Measurements from ENCODE around the gene WDR19. TPM values are rescaled to one million over a fixed set of nuclear protein-coding genes. Genes with fewer than 3 reads are reported as not detected.

Gene WDR19
- total and polyA plus RNA-seq, 2 donors (not counting 3 experiments of a cell fraction or from before 2014, with no cell fraction given), result 27.1 to 28.2 TPM

DNA sequence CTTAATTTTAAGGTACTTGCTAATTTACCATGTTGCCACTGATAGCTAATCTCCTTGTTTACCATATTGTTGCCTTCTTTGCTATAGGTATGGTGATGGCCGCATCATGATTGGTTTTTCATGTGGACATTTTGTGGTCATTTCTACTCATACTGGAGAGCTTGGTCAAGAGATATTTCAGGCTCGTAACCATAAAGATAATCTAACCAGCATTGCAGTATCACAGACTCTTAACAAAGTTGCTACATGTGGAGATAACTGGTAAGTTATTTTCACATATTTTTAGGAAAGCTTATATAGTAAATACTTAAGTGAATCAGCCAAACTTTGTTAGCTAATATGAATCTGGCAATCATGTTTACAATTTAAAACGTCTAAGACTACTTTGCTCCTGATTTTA, 23.1 kb downstream of the WDR19 start:
- no TSS peak for BruUV-seq (replicated peaks)
- Histone ChIP-seq H3K9ac (replicated peaks; ENCODE audit: extremely low read depth, insufficient read depth, low read length) (no peak overlapping the region), H3K79me2 (ENCODE audit: control insufficient read depth, insufficient read depth, low read length) (no peaks in the 10 kb centered on the region), H3K27me3 (ENCODE audit: control insufficient read depth in 2 of 2, insufficient read depth in 2 of 2, low read length in 2 of 2) (no peaks in the 10 kb centered on the region), H3K27ac (ENCODE audit: insufficient read depth, low read depth, low read length) (no peak overlapping the region), H2AFZ (ENCODE audit: low read depth, low read length) (no peak overlapping the region), H3K4me2 (ENCODE audit: insufficient read depth, low read length) (no peak overlapping the region), H3K4me3 (replicated peaks in 1 of 3; ENCODE audit: insufficient read depth in 1 of 3, low read depth in 1 of 3, low read length in 3 of 3) (no peak overlapping the region), H3K9me1 (replicated peaks; ENCODE audit: control insufficient read depth, extremely low read depth, insufficient read depth, low read length) (no peaks in the 10 kb centered on the region), H3K9me3 (replicated peaks; ENCODE audit: control insufficient read depth, insufficient read depth, low read length) (no peaks in the 10 kb centered on the region), H3K36me3 (ENCODE audit: control insufficient read depth in 2 of 2, extremely low read depth in 1 of 2, insufficient read depth in 2 of 2, low read length in 2 of 2) (peaks cover 2 to 3% of the 10 kb centered on the region in 2 experiments), H3K4me1 (ENCODE audit: control insufficient read depth, extremely low read depth, insufficient read depth, low read length) (no peaks in the 10 kb centered on the region), H4K20me1 (replicated peaks; ENCODE audit: control insufficient read depth, extremely low read depth, insufficient read depth, low read length) (no peaks in the 10 kb centered on the region)
- DNase-seq (ENCODE audit: low read depth, low spot score), result no peak
- dilution Hi-C loops (cut with MboI; ENCODE audit: extremely low pct_ligation_motif_present, low sequenced_read_pairs) (no loop called here), intact Hi-C loops (cut with micrococcal nuclease) (no loop called here)
- no peak for FAIRE-seq
- ChIA-PET POLR2A (no interaction called here), CTCF (no interaction called here)
- no peak for TF ChIP-seq POLR2A (IDR thresholded peaks at IDR 0.05; ENCODE audit: low read depth, low read length)
- TF ChIP-seq EZH2 (IDR thresholded peaks at IDR 0.05; ENCODE audit: borderline replicate concordance, low read depth, low read length, severe bottlenecking), result no peak
- TF ChIP-seq, protein P1, sequence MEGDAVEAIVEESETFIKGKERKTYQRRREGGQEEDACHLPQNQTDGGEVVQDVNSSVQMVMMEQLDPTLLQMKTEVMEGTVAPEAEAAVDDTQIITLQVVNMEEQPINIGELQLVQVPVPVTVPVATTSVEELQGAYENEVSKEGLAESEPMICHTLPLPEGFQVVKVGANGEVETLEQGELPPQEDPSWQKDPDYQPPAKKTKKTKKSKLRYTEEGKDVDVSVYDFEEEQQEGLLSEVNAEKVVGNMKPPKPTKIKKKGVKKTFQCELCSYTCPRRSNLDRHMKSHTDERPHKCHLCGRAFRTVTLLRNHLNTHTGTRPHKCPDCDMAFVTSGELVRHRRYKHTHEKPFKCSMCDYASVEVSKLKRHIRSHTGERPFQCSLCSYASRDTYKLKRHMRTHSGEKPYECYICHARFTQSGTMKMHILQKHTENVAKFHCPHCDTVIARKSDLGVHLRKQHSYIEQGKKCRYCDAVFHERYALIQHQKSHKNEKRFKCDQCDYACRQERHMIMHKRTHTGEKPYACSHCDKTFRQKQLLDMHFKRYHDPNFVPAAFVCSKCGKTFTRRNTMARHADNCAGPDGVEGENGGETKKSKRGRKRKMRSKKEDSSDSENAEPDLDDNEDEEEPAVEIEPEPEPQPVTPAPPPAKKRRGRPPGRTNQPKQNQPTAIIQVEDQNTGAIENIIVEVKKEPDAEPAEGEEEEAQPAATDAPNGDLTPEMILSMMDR (IDR thresholded peaks at IDR 0.05; ENCODE audit: extremely low read depth in 1 of 2, insufficient read depth in 1 of 2, low read depth in 1 of 2, low read length in 2 of 2), result no peak
- TF ChIP-seq MYC (IDR thresholded peaks at IDR 0.05; ENCODE audit: low read depth, low read length), result no peak
- no peak for TF ChIP-seq FOS (IDR thresholded peaks at IDR 0.05; ENCODE audit: borderline replicate concordance, insufficient read depth, low read length)
- no peak for TF ChIP-seq GATA2 (IDR thresholded peaks at IDR 0.05; ENCODE audit: insufficient read depth, insufficient read length, low read depth, low read length)
- TF ChIP-seq, protein P2, sequence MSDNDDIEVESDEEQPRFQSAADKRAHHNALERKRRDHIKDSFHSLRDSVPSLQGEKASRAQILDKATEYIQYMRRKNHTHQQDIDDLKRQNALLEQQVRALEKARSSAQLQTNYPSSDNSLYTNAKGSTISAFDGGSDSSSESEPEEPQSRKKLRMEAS (IDR thresholded peaks at IDR 0.05; ENCODE audit: insufficient read depth, insufficient read length), result no peak
- no peak for TF ChIP-seq POLR2AphosphoS5 (IDR thresholded peaks at IDR 0.05; ENCODE audit: insufficient read depth, low read depth, low read length)
- no peak for TF ChIP-seq JUN (IDR thresholded peaks at IDR 0.05; ENCODE audit: borderline replicate concordance, insufficient read depth, insufficient read length, low read depth)

All from endothelial cell of umbilical vein (primary cell).